ENCODE measurements around the gene SKI. TPM values are rescaled to one million over a fixed set of nuclear protein-coding genes. Genes with fewer than 3 reads are reported as not detected.

Gene SKI
- polyA plus RNA-seq, 10 donors = 47.4 to 74.3 (median 60.5) TPM

Other genes with a start within 250 kb of the SKI start
- under 1 TPM in 9 of 10 donors, not detected in 1; 0.05 to 0.36 (median 0.15) TPM for gene CFAP74, start 224.5 kb upstream of the SKI start, polyA plus RNA-seq (ENCODE audit: insufficient read length in 10 of 10)
- gene GABRD, start 209.0 kb upstream of the SKI start, polyA plus RNA-seq (ENCODE audit: insufficient read length in 10 of 10) = 1 to 10 TPM in 4 of 10 donors, under 1 TPM in 6; 0.41 to 2.1 (median 0.93) TPM
- gene PRKCZ, start 177.9 kb upstream of the SKI start, polyA plus RNA-seq (ENCODE audit: insufficient read length in 10 of 10) = 1 to 10 TPM; 3.7 to 9.1 (median 6.5) TPM
- 10 to 100 TPM; 22.3 to 45.9 (median 30.2) TPM for gene FAAP20, start 33.5 kb upstream of the SKI start, polyA plus RNA-seq (ENCODE audit: insufficient read length in 10 of 10)
- 1 to 10 TPM; 4.2 to 9.1 (median 6.2) TPM for gene MORN1, start 163.2 kb downstream of the SKI start, polyA plus RNA-seq (ENCODE audit: insufficient read length in 10 of 10)
- 10 to 100 TPM; 69.9 to 87.9 (median 80.9) TPM for gene RER1, start 163.5 kb downstream of the SKI start, polyA plus RNA-seq (ENCODE audit: insufficient read length in 10 of 10)
- 10 to 100 TPM; 14.4 to 19.9 (median 17.5) TPM for gene PEX10, start 184.2 kb downstream of the SKI start, polyA plus RNA-seq (ENCODE audit: insufficient read length in 10 of 10)
- gene PLCH2, start 248.0 kb downstream of the SKI start, polyA plus RNA-seq (ENCODE audit: insufficient read length in 10 of 10) = 1 to 10 TPM in 4 of 10 donors, under 1 TPM in 6; 0.39 to 3.3 (median 0.71) TPM